ENCODE measurements around the gene YBEY. TPM values are rescaled to one million over a fixed set of nuclear protein-coding genes. Genes with fewer than 3 reads are reported as not detected.
"Not testable (repeated sequence)": the region's sequence is repeated elsewhere in the genome, so short reads cannot be mapped to it uniquely, and the experiment has no call there.

Gene YBEY, protein sequence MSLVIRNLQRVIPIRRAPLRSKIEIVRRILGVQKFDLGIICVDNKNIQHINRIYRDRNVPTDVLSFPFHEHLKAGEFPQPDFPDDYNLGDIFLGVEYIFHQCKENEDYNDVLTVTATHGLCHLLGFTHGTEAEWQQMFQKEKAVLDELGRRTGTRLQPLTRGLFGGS
- total RNA-seq, result 8.9 TPM

DNA sequence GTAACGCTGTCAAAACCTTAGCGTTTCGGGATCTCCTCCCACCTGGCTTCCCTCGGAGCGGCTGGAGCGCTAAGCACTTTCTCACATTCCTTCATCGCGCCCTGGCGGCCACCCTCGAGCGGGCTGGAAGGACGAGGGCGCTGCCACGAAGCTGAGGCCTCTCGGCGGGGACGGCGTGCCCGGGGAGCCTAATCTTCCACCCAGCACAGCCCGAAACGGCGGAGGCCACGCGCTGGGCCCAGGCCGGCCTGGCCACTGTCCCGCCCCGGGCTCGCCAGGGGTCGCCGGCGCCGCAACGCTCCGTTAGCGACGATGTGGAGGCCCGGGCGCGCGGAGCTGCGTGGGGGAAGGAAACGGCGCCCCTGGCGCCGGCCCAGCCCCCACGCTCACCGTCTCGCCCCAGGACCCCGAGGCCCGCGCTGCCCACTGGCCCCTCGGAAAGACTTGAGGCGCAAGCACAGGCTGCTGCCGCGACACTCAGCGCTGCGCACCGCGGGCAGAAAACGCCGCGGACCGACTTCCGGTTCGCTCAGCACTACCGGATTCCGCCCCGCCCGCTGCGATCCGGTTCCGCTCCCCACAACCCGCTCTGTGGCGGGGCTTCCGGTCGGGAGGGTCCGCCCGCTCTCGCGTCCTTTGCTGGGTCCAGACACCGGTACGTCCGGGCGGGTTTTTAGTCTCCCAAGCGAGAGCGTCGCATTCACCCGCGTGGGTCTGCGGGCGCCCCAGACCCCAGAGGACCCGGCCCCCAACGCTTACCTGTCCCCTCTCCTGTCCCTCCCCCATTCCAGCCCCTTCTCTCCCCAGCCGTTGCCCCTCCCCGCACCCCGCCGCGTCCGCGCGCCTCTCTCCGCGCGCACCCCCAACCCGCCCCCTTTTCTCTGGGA, at the start of gene YBEY:
Gene YBEY, plus strand, starts transcription at position 582 of the 887 bp plus-strand sequence. CDS start 572 bp downstream, outside the sequence.
- DNase-seq (ENCODE audit: low spot score), result peak; percentile 87

DNA sequence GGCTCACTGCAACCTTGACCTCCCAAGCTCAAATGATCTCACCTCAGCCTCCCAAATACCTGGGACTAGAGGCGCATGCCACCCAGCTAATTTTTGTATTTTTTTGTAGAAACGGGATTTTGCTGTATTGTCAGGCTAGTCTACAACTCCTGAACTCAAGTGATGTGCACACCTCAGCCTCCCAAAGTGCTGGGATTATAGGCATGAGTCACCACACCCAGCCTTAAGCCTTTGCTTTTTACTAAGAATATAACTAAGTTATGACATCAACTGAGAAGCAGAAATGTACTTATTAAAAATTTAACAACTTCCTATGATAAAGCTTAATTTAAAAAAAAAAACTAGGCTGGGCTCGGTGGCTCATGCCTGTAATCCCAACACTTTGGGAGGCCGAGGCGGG, 48.7 kb upstream of the YBEY start:
- no peak for DNase-seq (ENCODE audit: low spot score)

DNA sequence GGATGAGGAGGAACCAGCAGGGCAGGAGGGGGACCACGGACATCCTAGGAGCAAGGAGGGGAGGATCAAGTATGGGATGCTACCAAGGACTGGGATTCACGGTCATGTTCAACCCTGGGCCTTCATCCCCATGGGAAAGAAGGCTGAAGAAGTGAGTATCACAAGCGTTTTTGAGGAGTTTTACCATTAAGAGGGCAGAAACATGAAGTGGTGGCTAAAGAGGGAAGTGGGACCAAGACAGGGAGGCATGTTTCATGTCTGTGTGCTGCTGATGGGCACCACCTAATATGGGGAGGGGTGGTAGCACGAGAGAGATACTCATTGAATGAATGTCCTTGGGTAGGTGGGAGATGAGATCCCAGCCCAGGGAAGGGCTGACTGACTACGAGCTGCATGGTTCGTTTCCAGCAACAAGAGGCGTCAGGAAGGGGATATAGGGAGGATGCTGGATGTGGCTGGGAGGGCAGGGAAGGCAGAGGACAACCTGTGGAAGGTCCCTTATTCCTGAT, 46.3 kb upstream of the YBEY start:
- DNase-seq (ENCODE audit: low spot score), result no peak

DNA sequence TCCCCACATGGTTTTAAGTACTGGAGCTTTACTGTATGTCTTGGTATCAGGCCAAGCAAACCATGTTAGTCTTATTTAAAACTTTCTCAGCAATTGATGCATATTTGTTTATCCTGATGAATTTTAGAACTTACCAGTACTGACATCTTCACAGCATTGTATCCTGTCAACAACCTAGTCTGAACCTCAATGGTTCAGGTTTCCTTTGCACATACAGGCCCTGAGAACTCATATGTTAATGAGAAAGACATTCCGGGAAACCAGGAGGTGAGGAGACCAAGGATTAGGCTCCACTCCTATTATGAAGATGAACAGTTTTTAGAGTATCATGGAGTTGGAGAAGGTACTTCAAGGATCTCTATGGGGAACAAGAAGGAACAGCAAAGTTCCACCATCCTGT, 44.6 kb upstream of the YBEY start:
- DNase-seq (ENCODE audit: low spot score), result not testable (repeated sequence)

DNA sequence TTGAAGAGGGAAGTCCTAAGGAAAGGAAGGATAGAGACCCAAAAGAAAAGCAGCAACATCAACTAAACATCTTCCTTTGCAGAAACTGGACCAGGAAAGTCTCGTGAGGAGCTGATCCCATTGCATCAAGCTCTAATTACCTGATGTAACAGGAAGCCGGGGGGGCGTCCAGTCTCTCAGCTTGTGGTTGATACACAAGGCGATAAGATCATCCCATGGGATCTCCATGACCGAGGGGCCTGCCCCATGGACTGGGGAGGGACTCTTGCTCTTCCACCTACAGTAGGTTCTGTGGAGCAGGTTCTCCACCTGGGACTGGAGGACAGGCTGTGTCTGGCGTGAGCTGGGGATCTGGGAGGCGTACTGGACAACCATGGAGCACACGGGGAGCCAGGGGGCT, 42.8 kb upstream of the YBEY start:
- DNase-seq (ENCODE audit: low spot score), result no peak

DNA sequence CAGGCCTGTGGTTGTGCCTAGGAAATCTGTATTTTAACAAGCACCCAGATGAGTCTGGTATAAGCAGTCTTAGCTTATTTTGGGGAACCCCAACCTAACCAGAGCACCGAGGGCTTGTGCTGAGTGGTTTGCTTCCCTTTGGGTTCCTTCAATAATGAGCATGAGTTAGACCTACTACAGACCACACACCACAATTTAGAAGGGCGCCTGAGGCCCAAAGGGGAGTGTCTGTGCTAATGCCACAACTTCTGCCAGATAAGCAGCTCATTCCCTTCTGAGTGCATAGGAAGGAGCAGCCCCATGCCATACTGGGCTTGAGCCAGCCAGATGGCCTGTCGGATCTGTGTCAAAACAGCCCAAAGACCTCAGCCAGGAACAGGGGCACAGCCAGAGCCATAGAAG, 42.2 kb upstream of the YBEY start:
- DNase-seq (ENCODE audit: low spot score), result no peak

DNA sequence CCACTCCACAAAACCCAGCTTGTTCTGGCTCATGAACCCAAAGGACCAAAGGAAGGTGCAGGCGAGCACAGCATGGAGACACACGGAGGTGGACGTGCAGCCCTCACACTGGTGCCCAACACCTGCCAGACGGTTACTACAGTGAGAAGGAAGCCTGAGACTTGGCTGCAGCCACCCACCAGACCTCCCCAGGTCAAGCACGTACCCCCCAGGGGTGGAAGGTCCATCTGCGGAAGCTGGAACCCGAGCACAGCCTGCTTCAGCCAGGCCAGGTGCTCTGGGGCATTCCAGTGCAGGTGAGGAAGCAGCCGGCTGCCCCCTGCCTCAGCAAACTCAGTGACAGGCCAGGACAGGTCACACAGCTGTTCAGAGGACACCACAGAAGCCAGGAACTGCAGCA, 41.5 kb upstream of the YBEY start:
- no peak for DNase-seq (ENCODE audit: low spot score)

DNA sequence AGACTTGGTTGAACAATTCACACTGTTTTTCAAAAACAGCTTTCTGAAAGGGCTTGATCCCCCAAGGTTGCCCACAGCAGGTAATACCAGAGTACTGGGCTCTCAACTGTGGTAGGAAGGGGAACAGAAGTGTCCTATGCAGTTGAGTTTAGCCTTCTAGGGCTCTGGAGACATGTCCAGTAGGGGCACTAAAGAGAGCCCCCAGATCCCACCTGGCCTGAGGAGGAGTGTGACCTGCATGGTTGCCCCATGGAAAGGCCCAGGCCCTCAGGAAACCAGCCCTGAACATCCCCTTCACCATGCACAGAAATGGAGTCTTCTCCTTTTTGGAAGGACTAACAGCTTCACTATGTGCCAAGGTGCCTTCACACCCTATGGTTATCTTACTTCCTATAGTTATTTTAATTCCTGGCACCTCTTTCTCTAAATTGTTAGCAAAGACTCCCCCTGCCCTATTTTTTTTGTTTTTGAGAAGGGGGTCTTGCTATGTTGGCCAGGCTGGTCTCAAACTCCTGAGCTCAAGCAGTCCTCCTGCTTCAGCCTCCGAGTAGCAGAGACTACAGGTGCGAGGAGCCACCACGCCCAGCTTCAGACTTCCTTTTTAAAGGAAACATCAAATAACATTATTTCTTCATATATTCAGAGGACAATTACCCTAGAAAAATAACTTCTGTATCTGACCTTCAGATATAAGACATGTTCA, 40.8 kb upstream of the YBEY start:
- DNase-seq (ENCODE audit: low spot score), result no peak

DNA sequence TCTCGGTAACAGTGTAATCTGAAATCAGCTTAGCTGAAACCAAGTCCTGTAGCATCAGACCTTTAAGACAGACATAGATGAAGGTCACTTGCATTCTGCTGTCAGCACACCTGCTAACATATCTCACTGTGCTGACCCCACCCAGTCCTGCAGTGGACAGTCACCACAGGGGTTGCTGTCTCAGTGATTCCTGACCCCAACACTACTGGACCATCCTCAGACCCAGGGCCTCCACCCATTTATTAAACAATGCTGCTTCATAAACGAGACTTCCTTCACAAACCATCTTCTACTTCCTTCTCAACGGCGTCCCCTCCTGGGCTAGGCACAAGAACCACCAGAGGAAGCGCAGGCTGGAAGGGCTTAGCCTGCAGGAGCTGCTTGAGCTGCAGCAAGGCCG, 39.8 kb upstream of the YBEY start:
- no peak for DNase-seq (ENCODE audit: low spot score)

DNA sequence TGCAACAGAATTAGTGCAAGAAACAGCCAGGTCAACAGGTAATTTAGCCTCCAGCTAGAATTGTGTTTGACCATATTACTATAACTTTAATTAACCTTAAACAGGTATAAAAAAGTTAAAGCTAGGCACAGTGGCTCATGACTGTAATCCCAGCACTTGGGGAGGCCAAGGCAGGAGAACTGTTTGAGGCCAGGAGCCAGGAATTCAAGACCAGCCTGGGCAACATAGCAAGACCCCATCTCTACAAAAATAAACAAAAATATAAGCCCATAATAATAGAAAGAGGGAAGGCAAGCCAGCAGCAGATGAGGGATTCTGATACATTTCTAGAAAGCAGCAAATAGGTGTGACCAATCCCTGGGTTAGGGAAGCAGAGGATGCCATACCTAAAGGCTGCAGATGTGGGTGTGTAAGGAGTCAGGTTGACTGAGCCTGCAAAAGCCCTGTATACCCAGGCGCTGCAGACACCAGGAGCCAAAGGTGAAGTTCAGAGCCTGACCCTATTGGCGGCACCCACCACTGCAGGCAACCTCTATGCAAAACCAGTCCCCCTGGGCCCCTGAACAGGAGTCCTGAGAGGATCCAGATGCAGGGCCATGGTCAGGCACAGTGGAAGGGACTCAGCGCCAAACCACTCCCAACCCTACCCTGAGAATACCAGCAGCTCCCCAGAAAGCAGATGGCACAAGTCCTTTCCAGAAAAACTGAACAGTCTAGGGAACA, 38.3 kb upstream of the YBEY start:
- DNase-seq (ENCODE audit: low spot score), result no peak

DNA sequence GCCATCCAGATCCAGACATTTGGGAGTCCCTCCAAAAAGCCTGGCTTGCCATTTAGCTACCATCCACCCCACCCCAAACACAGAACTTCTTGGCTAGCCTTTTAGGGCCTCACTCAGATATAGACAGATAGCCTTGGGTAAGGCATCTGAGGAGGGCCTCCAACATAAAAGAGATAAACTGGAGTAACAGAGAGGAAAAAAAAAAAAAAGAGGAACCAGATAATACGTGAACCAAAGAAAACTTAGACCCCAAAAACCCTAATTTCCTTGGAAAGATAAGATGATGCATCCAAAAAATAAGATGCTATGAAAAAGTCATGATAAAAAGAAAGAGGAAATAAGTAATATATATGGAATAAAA, 37.7 kb upstream of the YBEY start:
- DNase-seq (ENCODE audit: low spot score), result no peak

DNA sequence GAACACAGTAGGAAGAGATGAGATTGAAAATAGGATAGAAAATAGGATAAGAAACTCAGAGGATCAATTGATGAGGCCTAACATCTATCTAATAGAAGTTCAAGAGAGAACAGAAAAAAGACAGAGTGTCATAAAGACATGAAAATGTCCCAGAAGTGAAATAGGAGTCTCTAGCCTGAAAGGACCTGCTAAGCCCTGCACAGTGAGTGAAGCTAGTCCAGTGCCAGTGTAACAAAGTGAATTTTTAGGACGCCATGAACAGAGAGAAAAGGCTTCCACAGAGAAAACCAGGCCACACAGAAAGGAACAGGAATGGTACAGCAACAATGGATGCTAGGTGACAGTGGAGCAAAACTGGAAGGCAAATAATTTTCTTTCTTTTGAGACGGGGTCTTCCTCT, 37.3 kb upstream of the YBEY start:
- DNase-seq (ENCODE audit: low spot score), result no peak

DNA sequence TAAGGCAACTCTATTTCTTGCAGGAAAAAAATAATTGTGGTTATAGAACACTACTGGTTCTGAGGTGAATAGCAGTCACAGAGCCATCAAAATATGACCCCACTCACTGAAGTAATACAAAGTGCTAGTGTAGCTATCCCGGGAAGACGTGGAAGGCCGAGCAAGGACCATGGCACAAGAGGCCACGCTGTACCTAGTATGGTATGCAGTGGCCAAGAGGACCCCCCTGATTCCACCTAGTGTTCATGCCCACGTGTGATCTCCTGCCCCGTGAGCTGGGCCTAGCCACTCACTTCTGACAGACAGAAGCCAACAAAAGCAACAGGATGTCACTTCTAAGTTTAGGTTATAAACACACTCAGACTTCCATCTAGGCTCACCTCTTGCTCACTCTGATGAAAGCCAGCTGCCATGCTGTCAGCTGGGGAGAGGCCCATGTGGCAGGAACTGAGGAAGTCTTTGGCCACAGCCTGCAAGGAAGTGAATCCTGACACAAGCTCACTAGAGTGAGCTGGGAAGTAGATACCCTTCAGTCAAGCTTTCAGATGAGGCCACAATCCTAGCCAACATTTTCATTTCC, 35.9 kb upstream of the YBEY start:
- no peak for DNase-seq (ENCODE audit: low spot score)

DNA sequence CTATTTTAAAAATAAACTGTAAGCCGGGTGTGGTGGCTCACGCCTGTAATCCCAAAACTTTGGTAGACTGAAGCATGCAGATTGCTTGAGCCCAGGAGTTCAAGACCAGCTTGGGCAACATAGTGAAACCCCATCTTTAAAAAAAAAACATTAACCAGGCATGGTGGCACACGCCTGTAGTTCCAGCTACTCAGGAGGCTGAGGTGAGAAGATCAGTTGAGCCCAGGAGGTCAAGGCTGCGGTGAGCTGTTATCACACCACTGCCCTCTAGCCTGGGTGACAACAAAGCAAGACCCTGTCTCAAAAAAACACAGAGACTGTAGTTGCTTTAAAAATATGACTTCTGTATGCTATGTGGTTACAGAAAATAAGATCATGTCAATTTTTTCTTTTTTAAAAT, 33.3 kb upstream of the YBEY start:
- no peak for DNase-seq (ENCODE audit: low spot score)

DNA sequence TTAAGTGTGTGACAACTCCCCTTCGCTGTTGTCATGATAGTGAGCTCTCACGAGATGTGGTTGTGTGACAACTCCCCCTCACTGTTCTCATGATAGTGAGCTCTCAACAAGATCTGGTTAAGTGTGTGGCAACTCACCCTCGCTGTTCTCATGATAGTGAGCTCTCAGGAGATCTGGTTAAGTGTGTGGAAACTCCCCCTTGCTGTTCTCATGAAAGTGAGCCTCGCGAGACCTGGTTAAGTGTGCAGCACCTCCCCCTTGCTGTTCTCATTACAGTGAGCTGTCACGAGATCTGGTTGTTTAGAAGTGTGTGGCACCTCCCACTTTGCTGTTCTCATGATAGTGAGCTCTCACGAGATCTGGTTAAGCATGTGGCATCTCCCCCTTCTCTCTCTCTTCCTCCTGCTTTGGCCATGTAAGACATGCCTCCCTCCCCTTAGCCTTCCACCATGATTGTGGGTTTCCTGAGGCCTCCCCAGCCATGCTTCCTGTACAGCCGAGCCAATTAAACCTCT, 32.5 kb upstream of the YBEY start:
- no peak for DNase-seq (ENCODE audit: low spot score)

DNA sequence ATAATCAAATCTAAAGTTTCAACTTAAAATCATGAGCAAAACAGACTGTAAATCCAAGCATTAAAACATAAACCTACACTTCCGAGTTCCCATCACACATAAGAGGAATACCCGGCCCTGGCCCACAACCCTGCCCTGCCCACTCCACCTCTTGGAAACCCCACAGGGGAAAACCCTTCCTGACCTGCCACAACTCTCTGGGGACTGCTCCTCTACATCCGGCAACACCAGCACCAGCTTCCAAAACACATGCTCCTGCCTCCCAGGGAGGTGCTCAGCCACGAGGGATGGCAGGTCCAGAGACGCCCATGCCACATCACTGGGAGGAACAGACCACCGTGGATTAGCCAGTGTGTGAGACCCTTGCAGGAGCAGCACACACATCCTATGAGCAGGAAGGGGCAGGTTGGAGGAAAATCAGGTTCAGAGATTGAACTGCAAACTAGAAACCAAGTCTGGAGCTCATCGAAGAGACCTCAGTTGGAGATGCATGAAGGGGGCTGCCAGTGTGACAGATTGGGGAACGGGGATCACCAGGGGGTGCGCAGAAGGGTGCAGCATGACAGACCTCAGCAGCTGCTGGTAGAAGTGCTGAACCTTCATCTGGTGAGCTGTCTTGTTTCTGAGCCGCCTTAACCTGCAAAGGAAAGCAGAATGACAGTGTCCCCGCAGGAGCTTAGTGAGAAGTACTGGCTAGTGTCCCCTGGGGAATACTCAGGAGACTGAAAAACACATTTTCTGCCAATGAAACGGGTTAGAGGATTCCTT, 31.8 kb upstream of the YBEY start:
- no peak for DNase-seq (ENCODE audit: low spot score)

DNA sequence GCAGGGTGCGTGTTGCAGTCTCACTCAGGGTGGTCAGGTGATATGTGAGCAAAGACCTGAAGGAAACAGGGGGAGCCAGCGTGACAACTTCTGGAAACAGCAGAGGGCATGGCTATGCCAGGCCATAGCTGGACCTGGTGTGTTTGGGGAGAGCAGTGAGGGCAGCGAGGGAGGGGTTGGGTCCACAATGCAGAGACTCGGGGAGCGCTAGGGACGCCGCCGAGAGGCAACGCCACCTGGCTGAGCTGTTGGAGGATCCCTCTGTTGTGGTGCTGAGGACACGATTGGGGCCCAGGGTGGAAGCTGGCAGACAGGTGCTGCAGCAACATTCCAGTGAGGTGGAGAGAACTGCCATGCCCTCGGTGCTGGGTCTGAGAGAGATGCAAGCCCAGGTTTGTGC, 31.0 kb upstream of the YBEY start:
- DNase-seq (ENCODE audit: low spot score), result no peak

DNA sequence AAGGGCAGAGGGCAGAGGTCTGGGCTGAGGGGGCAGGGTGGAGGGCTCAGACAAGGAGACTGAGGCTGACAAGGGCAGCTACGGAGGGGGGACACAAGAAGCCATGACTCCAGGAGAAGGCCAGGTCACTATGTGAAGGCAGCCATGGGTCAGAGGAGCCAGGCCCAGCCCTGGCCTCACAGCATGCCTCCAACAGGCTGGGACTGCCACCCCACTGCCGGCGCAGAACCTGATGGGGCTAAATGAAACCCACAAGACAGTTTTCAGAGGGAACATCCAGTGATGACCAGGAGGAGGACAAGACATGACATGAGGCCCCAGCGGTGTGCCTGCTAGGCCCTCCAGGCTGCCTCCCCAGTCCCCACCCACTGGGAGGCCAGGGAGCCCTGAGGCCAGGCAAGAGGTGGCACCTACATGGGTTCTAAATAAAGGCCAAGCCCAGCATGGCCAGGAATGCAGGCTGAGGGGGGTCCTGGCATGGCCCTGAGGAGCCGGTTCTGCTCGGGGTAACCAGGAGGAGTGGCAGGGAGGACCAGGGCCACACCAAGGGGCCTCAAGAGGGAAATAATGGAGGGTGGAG, 30.3 kb upstream of the YBEY start:
- no peak for DNase-seq (ENCODE audit: low spot score)

DNA sequence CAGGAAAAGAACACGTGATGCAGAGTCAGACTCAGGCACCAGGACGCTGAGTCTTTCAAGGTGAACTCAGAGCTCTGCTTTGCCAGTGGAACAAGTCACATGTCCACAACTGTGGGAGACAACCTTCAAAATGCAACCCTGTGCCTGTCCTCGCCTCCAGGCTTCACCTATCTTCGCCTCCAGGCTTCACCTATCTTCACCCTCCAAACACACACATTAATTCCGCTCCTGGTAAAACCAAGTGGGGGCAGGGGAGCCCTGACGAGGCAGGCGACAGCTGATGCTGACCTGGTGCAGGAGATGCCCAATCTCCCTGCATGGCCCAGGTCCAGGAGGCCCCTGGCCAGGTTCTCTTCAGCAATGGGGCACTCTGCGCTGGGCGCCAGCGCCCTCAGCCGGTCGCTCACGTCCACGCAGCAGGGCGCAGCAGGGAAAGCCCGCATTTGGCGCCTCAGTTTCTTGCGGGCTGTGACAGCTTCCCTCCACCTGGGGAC, 29.6 kb upstream of the YBEY start:
- DNase-seq (ENCODE audit: low spot score), result no peak

DNA sequence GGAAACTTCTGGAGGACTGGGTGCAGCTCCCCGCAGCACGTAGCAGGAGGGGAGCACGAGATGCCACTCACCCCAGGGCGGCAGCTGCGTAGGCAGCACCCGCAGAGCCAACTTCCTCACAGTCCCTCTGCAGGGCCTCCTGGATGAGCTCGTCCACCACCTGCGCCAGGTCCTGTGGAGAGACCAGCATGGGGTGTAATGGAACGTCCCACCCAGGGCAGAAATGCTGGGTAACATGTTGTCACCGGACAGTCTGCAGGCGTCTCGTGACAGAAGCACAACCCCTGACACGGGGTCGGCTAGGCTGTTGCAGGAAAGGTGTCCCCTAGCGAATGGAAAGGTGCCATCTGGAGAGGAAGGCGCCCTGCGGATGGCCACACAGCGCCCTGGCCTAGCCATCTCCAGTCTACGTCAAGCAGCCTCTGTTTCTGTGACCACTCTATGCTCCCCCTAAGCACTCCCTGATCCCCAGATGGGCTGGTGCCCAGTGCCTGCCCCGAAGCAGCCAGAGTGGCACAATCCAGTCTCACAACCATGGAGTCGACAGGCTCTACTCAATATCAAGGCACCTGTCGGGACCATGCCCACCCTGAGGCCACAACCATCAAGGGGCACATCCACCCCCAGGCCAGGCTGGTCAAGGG, 22.0 kb upstream of the YBEY start:
- DNase-seq (ENCODE audit: low spot score), result no peak
